SJSA1 (cell line): ENCODE measurements around the gene SLC17A9. TPM values are rescaled to one million over a fixed set of nuclear protein-coding genes. Genes with fewer than 3 reads are reported as not detected.

ENCODE experiments used
- DNase-seq, 2 experiments: peaks; one replicate each; pipeline ENCODE4 v3.0.0-alpha.2; 2015 to 2020; ENCODE audit warnings: low spot score in 2 of 2, low read depth in 1 of 2
- H3K27ac ChIP-seq: fragments of 250-450 bp; sonication (Bioruptor Pico); 2 replicates; pipeline ENCODE4 v1.5.1; 2020; ENCODE audit warnings: mild to moderate bottlenecking, moderate library complexity
- H3K27me3 ChIP-seq: fragments of 250-450 bp; sonication (Bioruptor Pico); replicated peaks from 2 replicates; pipeline ENCODE4 v1.5.1; 2020; ENCODE audit warnings: mild to moderate bottlenecking, moderate library complexity
- H3K36me3 ChIP-seq: fragments of 250-450 bp; sonication (Bioruptor Pico); 2 replicates; pipeline ENCODE4 v1.5.1; 2020; ENCODE audit warnings: mild to moderate bottlenecking
- H3K4me1 ChIP-seq: fragments of 250-450 bp; sonication (Bioruptor Pico); replicated peaks from 2 replicates; pipeline ENCODE4 v1.6.1; 2021; ENCODE audit warnings: mild to moderate bottlenecking
- H3K4me3 ChIP-seq: fragments of 250-450 bp; sonication (Bioruptor Pico); 2 replicates; pipeline ENCODE4 v1.5.1; 2020; ENCODE audit warnings: mild to moderate bottlenecking
- H3K9me3 ChIP-seq: fragments of 250-450 bp; sonication (Bioruptor Pico); replicated peaks from 2 replicates; pipeline ENCODE4 v1.5.1; 2020; ENCODE audit warnings: mild to moderate bottlenecking
- total RNA-seq: library from RNA; depleted of rRNA; stranded (reverse); fragments of >200 nt; shearing (Covaris generic); gene quantifications from 2 replicates; pipeline ENCODE4 v1.2.3, GENCODE V29; 2014

The SLC17A9 gene
- total RNA-seq, 1 experiment from 2014 or later: not detected

- Histone ChIP-seq H3K4me3 (peak overlapping the region; percentile 29), H3K4me1 (peaks cover 6% of the 10 kb centered on the region), H3K27me3 (peaks cover 45% of the 10 kb centered on the region), H3K27ac (no peak overlapping the region), H3K36me3 (no peaks in the 10 kb centered on the region), H3K9me3 (no peaks in the 10 kb centered on the region)
- no peak for DNase-seq
Observed at GRCh38 chr20:62989201-62989601, 36.7 kb downstream of the SLC17A9 start.

DNA sequence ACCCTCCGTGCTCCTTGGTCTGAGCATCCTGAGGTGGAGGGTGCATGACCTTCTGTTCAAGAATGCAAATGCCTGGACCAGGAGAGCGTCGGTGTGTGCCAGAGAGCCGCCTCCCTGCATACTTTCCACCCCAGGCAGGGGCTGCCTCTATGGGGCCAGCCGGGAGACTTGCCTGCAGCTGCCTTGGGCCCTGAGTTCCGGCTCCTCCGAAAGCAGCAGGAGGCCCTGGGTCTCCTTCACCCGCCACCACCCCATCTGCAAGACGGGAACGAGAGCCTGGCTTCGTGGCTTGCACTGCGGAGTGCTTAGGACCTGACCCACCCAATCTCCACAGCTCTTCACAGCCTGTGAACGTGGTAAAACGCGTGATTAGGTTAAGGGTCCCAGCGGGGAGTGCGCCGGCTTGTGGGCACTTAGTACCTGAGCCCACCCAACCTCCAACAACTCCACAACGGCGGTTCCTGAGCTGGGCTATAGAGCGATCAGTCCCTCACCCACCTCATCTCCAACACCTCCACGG is 37.9 kb downstream of the SLC17A9 start:
- Histone ChIP-seq H3K4me3 (no peak overlapping the region), H3K9me3 (no peaks in the 10 kb centered on the region), H3K36me3 (no peaks in the 10 kb centered on the region), H3K27me3 (peaks cover 45% of the 10 kb centered on the region), H3K27ac (no peak overlapping the region), H3K4me1 (peaks cover 6% of the 10 kb centered on the region)
- no peak for DNase-seq

DNA sequence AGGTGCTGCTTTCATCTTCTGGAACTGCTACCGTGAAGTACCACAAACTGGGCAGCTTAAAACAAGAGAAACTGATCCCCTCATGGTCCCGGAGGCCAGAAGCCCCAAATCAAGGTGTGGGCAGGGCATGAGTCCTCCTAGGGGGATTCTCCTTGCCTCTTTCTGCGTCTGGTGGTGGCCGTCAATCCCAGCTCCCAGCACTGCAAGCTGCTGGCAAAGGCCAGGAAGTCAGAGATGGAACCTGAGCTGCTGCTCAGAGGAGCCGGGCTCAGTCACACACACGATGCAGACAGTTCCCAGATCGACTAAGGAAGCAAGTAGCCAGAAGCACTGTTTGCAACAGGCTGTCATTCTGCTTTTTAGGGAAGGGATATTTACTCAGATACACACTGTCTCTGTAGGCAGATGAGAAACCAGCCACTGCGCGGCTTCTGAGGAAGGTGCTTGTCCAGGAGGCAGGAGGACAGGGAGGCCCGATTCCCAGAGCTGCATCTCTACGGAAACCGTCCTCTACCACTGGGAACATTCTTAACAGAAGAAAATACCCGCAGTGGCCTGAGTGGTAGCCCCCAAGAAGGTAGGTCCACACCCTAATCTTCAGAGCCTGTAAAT is 38.8 kb downstream of the SLC17A9 start:
- Histone ChIP-seq H3K4me1 (peaks cover 6% of the 10 kb centered on the region), H3K9me3 (no peaks in the 10 kb centered on the region), H3K27me3 (peaks cover 52% of the 10 kb centered on the region), H3K36me3 (no peaks in the 10 kb centered on the region), H3K4me3 (no peak overlapping the region), H3K27ac (no peak overlapping the region)
- DNase-seq: no peak

DNA sequence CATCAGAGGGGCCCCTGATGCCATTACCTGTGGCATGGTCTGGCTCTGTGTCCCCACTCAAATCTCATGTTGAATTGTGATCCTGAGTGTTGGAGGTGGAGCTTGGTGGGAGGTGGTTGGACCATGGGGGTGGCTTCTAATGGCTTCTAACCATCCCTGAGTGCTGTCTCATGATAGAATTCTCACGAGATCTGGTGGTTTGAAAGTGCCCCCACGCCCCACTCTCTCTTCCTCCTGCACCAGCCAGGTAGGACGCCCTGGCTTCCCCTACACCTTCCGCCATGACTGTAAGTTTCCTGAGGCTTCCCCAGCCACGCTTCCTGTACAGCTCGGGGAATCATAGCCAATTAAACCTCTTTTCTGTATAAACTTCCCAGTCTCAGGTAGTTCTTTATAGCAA is 39.4 kb downstream of the SLC17A9 start:
- H3K4me3 ChIP-seq: no peak overlapping the region
- no peak overlapping the region for H3K27ac ChIP-seq
- H3K36me3 ChIP-seq: no peaks in the 10 kb centered on the region
- H3K4me1 ChIP-seq: peaks cover 6% of the 10 kb centered on the region
- H3K9me3 ChIP-seq: no peaks in the 10 kb centered on the region
- DNase-seq: no peak
- H3K27me3 ChIP-seq: peaks cover 56% of the 10 kb centered on the region

DNA sequence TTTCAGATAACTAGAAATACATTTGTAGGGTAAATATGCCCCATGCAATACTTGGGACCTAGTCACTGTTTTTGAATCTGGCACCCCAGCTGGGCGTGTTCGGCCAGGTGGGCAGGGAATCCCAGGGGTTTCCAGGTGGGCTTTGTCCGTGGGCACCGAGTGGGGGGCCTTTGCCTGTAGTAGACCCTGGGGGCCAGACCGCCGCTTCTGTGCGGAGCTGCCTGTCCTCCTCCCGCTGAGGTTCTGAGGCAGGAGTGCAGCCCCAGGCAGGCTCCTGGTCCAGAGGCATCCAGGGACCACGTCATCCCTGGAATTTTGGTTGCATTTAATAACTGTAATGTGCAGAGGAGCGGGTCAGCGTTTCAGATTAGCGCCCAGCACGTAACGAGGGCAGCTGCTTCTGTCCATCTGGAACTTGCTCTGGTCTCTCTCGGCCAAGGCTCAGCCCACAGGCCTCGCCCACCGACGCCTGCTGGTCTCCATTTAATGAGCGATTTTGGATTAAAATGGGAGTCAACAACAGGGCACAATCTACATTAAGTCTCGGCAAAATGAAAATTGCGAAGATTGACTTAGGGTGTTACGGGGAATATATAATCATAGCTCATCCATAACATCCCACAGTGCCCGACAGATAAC is 41.5 kb downstream of the SLC17A9 start:
- Histone ChIP-seq H3K4me3 (no peak overlapping the region), H3K9me3 (no peaks in the 10 kb centered on the region), H3K36me3 (no peaks in the 10 kb centered on the region), H3K4me1 (peaks cover 3% of the 10 kb centered on the region), H3K27ac (no peak overlapping the region), H3K27me3 (peaks cover 61% of the 10 kb centered on the region)
- DNase-seq: no peak

GRCh38 chr20:62994869-62995281 is 42.4 kb downstream of the SLC17A9 start:
- no peaks in the 10 kb centered on the region for H3K4me1 ChIP-seq

GRCh38 chr20:62995481-62995880 is 43.0 kb downstream of the SLC17A9 start:
- peaks cover 62% of the 10 kb centered on the region for H3K27me3 ChIP-seq
- no peak overlapping the region for H3K27ac ChIP-seq
- no peaks in the 10 kb centered on the region for H3K4me1 ChIP-seq
- H3K4me3 ChIP-seq: no peak overlapping the region
- H3K9me3 ChIP-seq: no peaks in the 10 kb centered on the region
- no peaks in the 10 kb centered on the region for H3K36me3 ChIP-seq
- no peak for DNase-seq

More at GRCh38 chr20:62994869-62995281, 42.4 kb downstream of the SLC17A9 start:
- H3K36me3 ChIP-seq: no peaks in the 10 kb centered on the region
- H3K4me3 ChIP-seq: no peak overlapping the region
- peaks cover 59% of the 10 kb centered on the region for H3K27me3 ChIP-seq
- no peak for DNase-seq
- no peak overlapping the region for H3K27ac ChIP-seq
- H3K9me3 ChIP-seq: no peaks in the 10 kb centered on the region

GRCh38 chr20:62995898-62996595 is 43.5 kb downstream of the SLC17A9 start:
- Histone ChIP-seq H3K27ac (no peak overlapping the region), H3K4me1 (no peaks in the 10 kb centered on the region), H3K9me3 (no peaks in the 10 kb centered on the region), H3K36me3 (no peaks in the 10 kb centered on the region), H3K4me3 (no peak overlapping the region), H3K27me3 (peaks cover 62% of the 10 kb centered on the region)
- DNase-seq: no peak

- Histone ChIP-seq H3K9me3 (no peaks in the 10 kb centered on the region), H3K27me3 (peaks cover 61% of the 10 kb centered on the region), H3K36me3 (no peaks in the 10 kb centered on the region), H3K4me1 (no peaks in the 10 kb centered on the region), H3K4me3 (no peak overlapping the region), H3K27ac (no peak overlapping the region)
- no peak for DNase-seq
Observed at GRCh38 chr20:62996596-62996982, 44.1 kb downstream of the SLC17A9 start.

- no peaks in the 10 kb centered on the region for H3K36me3 ChIP-seq
- H3K9me3 ChIP-seq: no peaks in the 10 kb centered on the region
- H3K4me1 ChIP-seq: no peaks in the 10 kb centered on the region
- H3K27me3 ChIP-seq: peaks cover 59% of the 10 kb centered on the region
- no peak overlapping the region for H3K27ac ChIP-seq
- H3K4me3 ChIP-seq: no peak overlapping the region
- no peak for DNase-seq
Observed at GRCh38 chr20:62997417-62998035, 45.0 kb downstream of the SLC17A9 start.

- Histone ChIP-seq H3K4me1 (no peaks in the 10 kb centered on the region), H3K27ac (no peak overlapping the region), H3K36me3 (no peaks in the 10 kb centered on the region), H3K4me3 (no peak overlapping the region), H3K27me3 (peaks cover 66% of the 10 kb centered on the region), H3K9me3 (no peaks in the 10 kb centered on the region)
- DNase-seq: no peak
Observed at GRCh38 chr20:62998449-62998848, 45.9 kb downstream of the SLC17A9 start.

DNA sequence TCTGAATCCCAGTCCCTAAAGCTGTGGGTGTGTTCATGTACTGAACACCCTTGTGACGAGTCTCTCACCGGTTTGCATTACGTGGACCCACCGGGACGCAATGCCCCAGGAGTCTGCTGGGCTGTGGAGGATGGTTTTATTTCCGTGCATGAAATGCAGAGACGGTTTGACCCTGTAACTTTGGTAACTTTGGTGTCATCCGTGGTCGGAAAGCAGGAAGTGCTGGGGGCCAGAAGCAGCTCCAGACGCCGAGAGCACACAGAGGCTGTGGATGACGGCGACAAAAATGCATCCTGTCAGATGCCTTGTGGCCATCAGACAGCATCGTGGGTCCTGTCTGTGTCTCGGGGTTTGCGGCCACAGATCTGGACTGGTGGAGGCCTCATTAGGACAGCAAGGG is 47.1 kb downstream of the SLC17A9 start:
- no peaks in the 10 kb centered on the region for H3K4me1 ChIP-seq
- no peak overlapping the region for H3K27ac ChIP-seq
- H3K36me3 ChIP-seq: no peaks in the 10 kb centered on the region
- H3K27me3 ChIP-seq: peaks cover 77% of the 10 kb centered on the region
- DNase-seq: no peak
- H3K4me3 ChIP-seq: no peak overlapping the region
- H3K9me3 ChIP-seq: no peaks in the 10 kb centered on the region

- H3K9me3 ChIP-seq: no peaks in the 10 kb centered on the region
- H3K36me3 ChIP-seq: no peaks in the 10 kb centered on the region
- peaks cover 77% of the 10 kb centered on the region for H3K27me3 ChIP-seq
- H3K4me1 ChIP-seq: no peaks in the 10 kb centered on the region
- no peak overlapping the region for H3K27ac ChIP-seq
- H3K4me3 ChIP-seq: no peak overlapping the region
- DNase-seq: no peak
Observed at GRCh38 chr20:63000036-63000435, 47.5 kb downstream of the SLC17A9 start.

DNA sequence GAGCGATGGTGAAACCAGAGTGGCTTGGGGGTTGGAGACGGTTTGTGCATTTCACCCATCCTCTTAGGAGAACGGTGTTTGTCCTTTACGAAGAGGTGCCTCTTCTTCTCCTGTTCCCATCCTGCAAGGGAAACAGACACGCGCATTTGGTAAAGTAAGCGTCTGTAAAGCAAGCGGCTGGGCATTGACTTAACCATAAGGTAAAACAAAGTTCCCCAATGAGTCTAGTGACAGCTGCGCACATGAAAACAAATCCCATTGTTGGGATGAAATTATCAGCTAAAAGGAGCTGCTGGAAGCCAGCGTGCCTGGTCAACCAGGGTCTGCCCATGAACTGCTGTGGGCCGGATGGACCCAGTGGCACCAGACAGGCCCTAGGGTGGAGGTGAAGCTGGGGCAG is 48.4 kb downstream of the SLC17A9 start:
- no peak overlapping the region for H3K4me3 ChIP-seq
- no peak for DNase-seq
- H3K4me1 ChIP-seq: no peaks in the 10 kb centered on the region
- H3K27ac ChIP-seq: no peak overlapping the region
- H3K9me3 ChIP-seq: no peaks in the 10 kb centered on the region
- no peaks in the 10 kb centered on the region for H3K36me3 ChIP-seq
- peaks cover 77% of the 10 kb centered on the region for H3K27me3 ChIP-seq
